GM18499 (cell line): Measurements from ENCODE around the gene SSH2.
"Not testable (repeated sequence)": the region's sequence is repeated elsewhere in the genome, so short reads cannot be mapped to it uniquely, and the experiment has no call there.

Experiments used
- ATAC-seq: cut with Tn5 transposase; IDR thresholded peaks from one replicate; pipeline ENCODE4 v1.9.1; 2021; ENCODE audit warnings: moderate number of reproducible peaks; ENCODE audit not compliant: insufficient read depth, unreplicated experiment

Gene SSH2

GRCh38 chr17:29791336-29792080, 138.5 kb downstream of the SSH2 start:
- no peak for ATAC-seq

- no peak for ATAC-seq
These were observed 140.5 kb downstream of the SSH2 start for GRCh38 chr17:29789196-29790170.

GRCh38 chr17:29787995-29788394, 142.0 kb downstream of the SSH2 start:
- no peak for ATAC-seq

GRCh38 chr17:29782917-29783316, 147.1 kb downstream of the SSH2 start:
- ATAC-seq: no peak

GRCh38 chr17:29779812-29780190, 150.2 kb downstream of the SSH2 start:
- ATAC-seq: not testable (repeated sequence)

GRCh38 chr17:29778956-29779811, 150.8 kb downstream of the SSH2 start:
- ATAC-seq: no peak

- ATAC-seq: no peak
These were observed 152.4 kb downstream of the SSH2 start for GRCh38 chr17:29777663-29778062.

- no peak for ATAC-seq
These were observed 154.0 kb downstream of the SSH2 start for GRCh38 chr17:29776026-29776425.

- no peak for ATAC-seq
These were observed 157.0 kb downstream of the SSH2 start for GRCh38 chr17:29772981-29773380.

GRCh38 chr17:29771546-29771945, 158.5 kb downstream of the SSH2 start:
- no peak for ATAC-seq

GRCh38 chr17:29769225-29769624, 160.8 kb downstream of the SSH2 start:
- ATAC-seq: no peak

- no peak for ATAC-seq
These were observed 163.2 kb downstream of the SSH2 start for GRCh38 chr17:29766796-29767327.

- ATAC-seq: no peak
These were observed 165.3 kb downstream of the SSH2 start for GRCh38 chr17:29764748-29765147.

- no peak for ATAC-seq
These were observed 165.8 kb downstream of the SSH2 start for GRCh38 chr17:29764217-29764616.

GRCh38 chr17:29763273-29763672, 166.8 kb downstream of the SSH2 start:
- no peak for ATAC-seq

GRCh38 chr17:29761040-29761761, 168.8 kb downstream of the SSH2 start:
- no peak for ATAC-seq

GRCh38 chr17:29760279-29761039, 169.6 kb downstream of the SSH2 start:
- ATAC-seq: peak; percentile 50

- ATAC-seq: no peak
These were observed 171.8 kb downstream of the SSH2 start for GRCh38 chr17:29758255-29758654.

- ATAC-seq: no peak
These were observed 172.2 kb downstream of the SSH2 start for GRCh38 chr17:29757788-29758187.
